Stimulated activated CD4-positive, alpha-beta T cell treated with anti-CD3 and anti-CD28 coated beads, TNF-alpha, amount 100 ng/mL, for 1 hour (primary cell): ENCODE measurements around the gene NOTCH1.
A peak's percentile ranks its signal among the peaks of the same experiment; 100 is the strongest.

Experiments
- DNase-seq, 3 donors: peaks; one replicate each; pipeline ENCODE4 v3.0.0-alpha.2; 2020; ENCODE audit warnings: low read depth in 3 of 3, low spot score in 1 of 3

The NOTCH1 gene

DNA sequence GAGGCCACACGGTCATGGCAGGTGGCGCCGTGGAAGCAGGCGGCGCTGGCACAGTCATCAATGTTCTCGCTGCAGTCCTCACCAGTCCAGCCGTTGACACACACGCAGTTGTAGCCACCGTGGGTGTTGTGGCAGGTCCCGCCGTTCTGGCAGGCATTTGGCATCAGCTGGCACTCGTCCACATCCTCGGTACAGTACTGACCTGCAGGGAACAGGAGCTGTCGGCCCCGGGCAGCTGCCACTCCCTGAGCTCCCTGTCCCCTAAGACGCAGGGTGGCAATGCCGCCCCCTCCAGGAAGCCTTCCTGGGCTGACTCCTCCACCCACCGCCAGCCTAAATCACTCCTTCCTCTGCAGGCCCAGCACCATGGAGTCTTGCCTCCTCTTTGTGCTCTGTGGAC lies 27.2 kb downstream of the NOTCH1 start:
- no peak for DNase-seq

GRCh38 chr9:136517950-136518349 lies 27.9 kb downstream of the NOTCH1 start:
- DNase-seq, result no peak

DNA sequence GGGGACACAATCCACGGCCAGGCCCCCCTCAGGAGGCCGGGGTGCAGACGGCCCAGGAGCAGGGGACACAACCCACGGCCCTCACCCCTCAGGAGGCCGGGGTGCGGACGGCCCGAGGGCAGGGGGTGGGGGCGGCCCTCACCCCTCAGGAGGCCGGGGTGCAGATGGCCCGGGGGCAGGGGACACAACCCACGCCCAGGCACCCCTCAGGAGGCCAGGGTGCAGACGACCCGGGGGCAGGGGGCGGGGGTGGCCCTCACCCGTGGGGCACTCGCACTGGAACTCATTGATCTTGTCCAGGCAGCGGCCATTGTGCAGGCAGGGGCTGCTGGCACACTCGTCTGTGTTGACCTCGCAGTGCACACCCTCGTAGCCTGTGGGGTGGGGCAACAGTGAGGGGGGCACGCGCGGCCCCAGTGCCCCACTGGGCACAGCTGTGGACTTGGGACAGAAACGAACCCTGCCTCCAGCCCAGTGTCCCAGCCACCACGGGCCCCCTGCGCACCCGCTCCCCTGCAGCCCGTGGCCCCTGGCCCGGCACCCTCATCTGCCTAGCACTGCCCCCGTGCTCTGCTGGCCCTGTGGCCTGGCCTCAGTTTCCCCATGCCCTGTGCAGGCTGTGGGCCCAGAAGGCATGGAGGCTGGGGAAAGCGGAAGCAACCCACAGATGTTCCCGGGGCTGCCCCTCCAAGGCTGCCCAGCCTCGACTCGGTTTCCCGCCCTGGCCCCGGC lies 28.7 kb downstream of the NOTCH1 start:
- DNase-seq, result no peak

DNA sequence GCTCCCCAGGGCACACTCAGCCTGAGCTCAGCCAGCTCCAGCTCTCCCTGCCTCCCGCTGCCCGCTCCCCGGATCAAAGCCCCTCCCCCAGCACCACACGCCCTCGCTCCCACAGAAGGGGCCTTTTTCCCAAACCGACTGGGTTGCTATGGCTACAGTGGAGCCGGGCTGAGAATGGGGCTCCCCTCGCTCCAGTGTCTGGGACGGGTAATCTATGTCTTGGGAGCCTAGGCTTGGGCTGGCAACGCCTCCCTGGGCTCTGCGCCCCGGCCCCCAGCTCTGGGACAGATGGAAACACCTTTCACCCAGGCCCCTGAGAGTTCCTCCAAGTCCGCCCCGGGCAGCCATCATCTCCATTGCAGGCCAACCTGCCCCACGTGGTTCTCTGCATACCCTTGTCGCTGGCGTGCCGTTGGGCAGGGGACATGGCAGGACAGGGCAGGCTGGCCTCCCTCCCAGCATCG lies 29.6 kb downstream of the NOTCH1 start:
- DNase-seq, result no peak

- no peak for DNase-seq
These were observed 30.6 kb downstream of the NOTCH1 start for GRCh38 chr9:136515276-136515675.

- no peak for DNase-seq
These were observed 31.7 kb downstream of the NOTCH1 start for GRCh38 chr9:136514022-136514714.

DNA sequence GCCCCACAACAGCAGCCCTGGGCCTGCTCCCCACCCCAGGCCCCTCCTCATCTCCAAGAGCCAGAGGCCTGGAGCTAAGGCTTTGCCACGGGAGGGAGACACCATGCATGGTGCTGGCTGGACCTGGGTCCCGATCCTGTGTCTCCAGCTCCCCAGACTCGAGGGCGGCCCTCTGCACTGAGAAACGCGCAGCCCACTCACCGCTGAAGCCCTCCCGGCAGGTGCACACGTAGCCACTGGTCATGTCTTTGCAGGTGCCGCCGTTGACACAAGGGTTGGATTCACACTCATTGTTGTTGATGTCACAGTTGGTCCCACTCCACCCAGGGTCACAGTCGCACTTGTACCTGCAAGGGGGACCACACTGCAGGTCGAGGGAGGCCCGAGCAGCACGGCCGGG lies 32.7 kb downstream of the NOTCH1 start:
- DNase-seq, result no peak

- DNase-seq, result peak in 1 of 3 donors; percentile 25
These were observed 33.2 kb downstream of the NOTCH1 start for GRCh38 chr9:136512651-136513071.

- DNase-seq, result no peak
These were observed 33.9 kb downstream of the NOTCH1 start for GRCh38 chr9:136511670-136512592.

GRCh38 chr9:136511144-136511669 lies 34.6 kb downstream of the NOTCH1 start:
- DNase-seq, result no peak

GRCh38 chr9:136510561-136510960 lies 35.3 kb downstream of the NOTCH1 start:
- no peak for DNase-seq

DNA sequence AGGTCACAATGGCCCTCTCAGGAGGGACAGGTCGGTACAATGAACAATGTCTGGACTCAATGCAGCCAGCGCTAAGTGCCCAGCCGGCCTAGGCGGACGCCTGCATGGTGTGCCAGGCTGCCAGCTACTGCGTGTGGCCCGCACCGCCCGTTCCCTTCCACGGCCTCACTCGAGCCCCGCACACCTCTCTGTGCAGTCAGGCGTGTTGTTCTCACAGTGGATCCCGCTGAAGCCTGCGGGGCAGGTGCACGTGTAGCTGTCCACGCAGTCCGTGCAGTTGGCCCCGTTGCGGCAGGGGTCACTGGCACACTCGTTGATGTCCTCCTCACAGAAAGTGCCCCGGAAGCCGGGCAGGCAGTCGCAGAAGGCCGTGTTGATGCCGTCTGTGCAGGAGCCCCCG lies 36.3 kb downstream of the NOTCH1 start:
- DNase-seq, result no peak

GRCh38 chr9:136508729-136509500 lies 36.9 kb downstream of the NOTCH1 start:
- no peak for DNase-seq

DNA sequence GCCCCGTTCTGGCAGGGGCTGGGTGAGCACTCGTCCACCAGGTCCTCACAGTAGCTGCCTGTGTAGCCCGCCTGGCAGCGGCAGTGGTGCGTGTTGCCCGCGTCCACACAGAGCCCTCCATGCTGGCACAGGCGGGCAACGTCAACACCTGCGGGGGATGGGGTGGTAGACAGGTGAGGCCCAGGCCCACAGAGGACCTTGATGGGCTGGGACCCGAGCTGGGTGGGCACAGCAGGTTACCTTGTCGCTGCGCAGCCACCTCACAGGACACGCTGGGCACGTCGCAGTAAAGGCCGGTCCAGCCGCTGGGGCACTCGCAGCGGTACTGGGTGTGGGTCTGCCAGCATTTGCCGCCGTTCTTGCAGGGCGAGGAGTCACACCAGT lies 37.9 kb downstream of the NOTCH1 start:
- DNase-seq, result no peak

DNA sequence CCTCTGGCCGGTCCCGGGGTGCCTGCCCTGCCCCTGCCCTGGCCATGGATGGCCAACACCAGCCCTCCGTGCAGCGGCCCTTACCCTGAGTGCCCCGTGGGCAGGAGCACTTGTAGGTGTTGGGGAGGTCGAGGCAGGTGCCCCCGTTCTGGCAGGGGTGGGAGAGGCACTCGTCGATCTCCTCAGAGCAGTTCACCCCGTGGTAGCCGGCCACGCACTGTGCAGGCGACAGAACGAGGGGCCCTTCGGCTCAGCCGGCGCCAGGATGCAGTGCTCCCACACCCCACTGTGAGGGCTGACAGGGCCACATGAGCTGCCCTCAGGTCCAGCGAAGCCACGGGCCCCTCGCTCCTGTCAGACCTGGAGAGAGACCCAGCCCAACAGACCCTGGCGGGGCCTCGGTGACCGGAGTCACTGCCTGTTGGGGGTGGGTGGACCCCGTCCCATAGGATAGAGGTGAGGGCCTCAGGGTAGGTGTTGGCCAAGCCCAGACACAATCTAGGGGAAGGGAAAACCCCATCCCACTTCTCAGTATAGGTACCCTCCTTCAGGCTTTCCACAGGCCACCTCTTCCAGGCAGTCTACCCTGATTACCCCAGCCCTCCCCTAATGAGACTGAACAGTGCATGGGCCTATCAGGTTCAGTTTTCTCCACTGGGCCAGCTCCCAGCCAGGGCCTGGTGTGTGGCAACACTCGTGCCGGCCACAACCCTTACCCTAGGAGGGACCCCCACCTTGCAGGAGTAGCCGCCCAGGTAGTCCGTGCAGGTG lies 38.4 kb downstream of the NOTCH1 start:
- DNase-seq, result no peak

DNA sequence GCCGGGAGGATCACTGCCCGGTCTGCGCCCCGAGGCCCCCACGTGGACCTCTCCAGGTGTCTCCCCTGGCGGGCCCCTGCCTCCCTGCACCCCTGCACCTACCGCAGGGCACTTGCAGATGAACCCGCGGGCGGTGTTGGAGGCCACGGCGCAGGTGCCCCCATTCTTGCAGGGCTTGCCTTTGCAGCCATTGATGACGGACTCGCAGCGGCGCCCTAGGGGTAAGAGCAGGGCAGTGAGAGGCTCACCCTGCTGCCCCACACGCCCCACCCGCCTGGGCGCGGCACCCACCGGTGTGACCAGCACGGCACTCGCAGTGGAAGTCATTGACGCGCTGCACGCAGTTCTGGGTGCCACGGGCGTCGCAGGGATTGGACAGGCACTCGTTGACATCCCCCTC lies 39.4 kb downstream of the NOTCH1 start:
- no peak for DNase-seq

DNA sequence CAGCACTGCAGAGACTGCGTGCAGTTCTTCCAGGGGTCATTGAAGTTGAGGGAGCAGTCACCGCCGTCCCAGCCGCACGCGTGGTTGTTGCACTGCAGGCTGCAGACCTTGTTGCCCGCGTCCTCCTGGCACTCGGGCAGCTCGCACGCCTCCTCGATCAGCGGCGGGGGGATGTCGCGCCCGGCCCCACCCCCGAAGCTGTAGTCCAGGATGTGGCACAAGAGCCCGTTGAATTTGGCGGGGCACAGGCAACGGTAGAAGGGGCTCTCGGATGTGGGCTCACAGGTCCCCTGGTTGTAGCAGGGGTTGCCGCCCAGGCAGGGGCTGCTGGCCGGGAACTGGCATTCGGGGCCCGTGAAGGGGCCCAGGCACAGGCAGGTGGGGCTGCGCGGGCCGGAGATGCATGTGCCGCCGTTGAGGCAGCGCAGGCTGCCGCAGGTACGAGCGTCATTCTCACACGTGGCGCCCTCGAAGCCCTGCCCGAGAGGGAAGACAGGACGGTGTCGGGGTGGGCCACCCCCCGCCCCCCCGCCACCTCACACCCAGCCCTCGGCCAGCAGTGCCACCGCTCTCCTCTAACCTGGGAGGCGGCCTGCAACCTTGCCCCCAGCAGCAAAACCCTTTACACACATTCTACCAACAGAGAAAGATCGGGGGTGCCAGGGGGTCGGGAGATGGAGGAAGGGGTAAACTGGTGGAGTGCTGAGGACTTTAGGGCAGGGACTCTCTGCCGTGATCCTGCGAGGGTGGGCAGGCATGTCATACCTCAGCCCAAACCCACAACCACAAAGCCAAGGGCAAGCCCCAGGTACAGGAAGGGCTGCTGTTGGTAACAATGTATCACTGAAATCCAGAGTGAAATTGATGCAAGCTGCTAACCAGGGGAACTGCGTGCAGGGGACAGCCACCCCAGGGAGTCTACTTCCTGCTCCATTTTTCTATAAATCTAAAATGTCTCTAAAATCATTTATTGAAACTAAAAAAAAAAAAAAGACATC lies 40.1 kb downstream of the NOTCH1 start:
- no peak for DNase-seq

DNA sequence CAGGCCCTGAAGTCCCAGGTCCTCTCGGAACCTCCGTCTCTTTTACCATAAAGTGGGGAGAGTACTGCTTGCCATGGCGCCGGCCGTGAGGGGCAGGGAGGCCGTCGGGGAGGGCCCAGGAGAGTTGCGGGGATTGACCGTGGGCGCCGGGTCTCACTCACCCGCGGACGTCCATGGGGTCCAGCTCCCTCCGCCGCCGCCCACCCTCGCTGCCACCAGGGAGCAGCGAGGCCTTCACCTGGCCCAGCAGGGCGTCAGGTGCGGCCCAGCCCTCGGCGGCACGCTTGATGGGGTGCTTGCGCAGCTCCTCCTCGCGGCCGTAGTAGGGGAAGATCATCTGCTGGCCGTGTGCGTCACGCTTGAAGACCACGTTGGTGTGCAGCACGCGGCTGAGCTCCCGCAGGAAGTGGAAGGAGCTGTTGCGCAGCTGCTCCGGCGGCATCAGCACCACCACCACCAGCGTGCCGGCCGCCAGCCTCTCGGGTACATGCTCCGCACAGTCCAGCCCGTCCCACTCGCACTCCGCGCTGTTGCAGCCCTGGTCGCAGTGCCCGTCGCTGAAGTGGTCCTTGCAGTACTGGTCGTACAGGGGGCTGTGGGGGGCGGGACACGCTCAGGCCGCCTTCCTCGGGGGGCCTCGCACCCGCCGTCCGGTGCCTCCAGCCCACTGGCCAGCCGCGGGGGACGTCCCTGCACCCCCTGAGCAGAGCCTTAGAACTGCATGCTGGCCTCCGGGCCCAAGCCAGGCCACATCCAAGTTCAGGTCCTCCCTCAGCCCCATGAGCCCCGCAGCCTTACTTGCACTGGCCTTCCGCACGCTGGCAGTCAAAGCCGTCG lies 41.1 kb downstream of the NOTCH1 start:
- no peak for DNase-seq
